DND-41 (cell line): ENCODE measurements around the gene TYRP1.
A peak's percentile ranks its signal among the peaks of the same experiment; 100 is the strongest.

ENCODE experiments used
- ATAC-seq: fragments of 200-7000 bp; cut with Tn5 transposase; 3 replicates; pipeline ENCODE4 v1.9.1; 2021; ENCODE audit warnings: low read depth; ENCODE audit not compliant: insufficient read depth
- DNase-seq: peaks from one replicate; pipeline ENCODE4 v3.0.0-alpha.2; 2020
- H2AFZ ChIP-seq: 2 replicates; pipeline ENCODE4 v1.6.0; 2012; ENCODE audit warnings: low read depth, low read length
- H3K27ac ChIP-seq: 2 replicates; pipeline ENCODE4 v1.5.1; 2012; ENCODE audit warnings: low read length, inconsistent platforms
- H3K27me3 ChIP-seq: fragments of 200-600 bp; sonication (generic); 2 replicates; pipeline ENCODE4 v1.6.0; 2012; ENCODE audit warnings: low read length, mild to moderate bottlenecking, inconsistent platforms; ENCODE audit not compliant: insufficient read depth, poor library complexity
- H3K36me3 ChIP-seq: 2 replicates; pipeline ENCODE4 v1.5.1; 2012; ENCODE audit warnings: low read length, inconsistent platforms; ENCODE audit not compliant: insufficient read depth
- H3K4me1 ChIP-seq: 2 replicates; pipeline ENCODE4 v1.5.1; 2012; ENCODE audit warnings: mild to moderate bottlenecking, low read length; ENCODE audit not compliant: insufficient read depth
- H3K4me2 ChIP-seq: 2 replicates; pipeline ENCODE4 v1.6.0; 2012; ENCODE audit warnings: mild to moderate bottlenecking, moderate library complexity, low read length, inconsistent platforms; ENCODE audit not compliant: insufficient read depth
- H3K4me3 ChIP-seq, 2 experiments: fragments of 200-600 bp in 1 of 2; shearing (Covaris generic) in 1 of 2; 2 replicates each; pipeline ENCODE4 v1.5.1; 2012 to 2016; ENCODE audit warnings: inconsistent platforms in 2 of 2, low read length in 2 of 2, mild to moderate bottlenecking in 2 of 2, low read depth in 1 of 2, moderate library complexity in 1 of 2
- H3K79me2 ChIP-seq: 2 replicates; pipeline ENCODE4 v1.6.0; 2012; ENCODE audit warnings: low read length, inconsistent platforms; ENCODE audit not compliant: insufficient read depth
- H3K9ac ChIP-seq: 2 replicates; pipeline ENCODE4 v1.6.0; 2012; ENCODE audit warnings: low read depth, mild to moderate bottlenecking, inconsistent platforms, low read length, moderate library complexity
- H3K9me3 ChIP-seq: 2 replicates; pipeline ENCODE4 v1.5.1; 2012; ENCODE audit warnings: low read length, moderate library complexity, mild to moderate bottlenecking, inconsistent platforms; ENCODE audit not compliant: insufficient read depth, severe bottlenecking
- H4K20me1 ChIP-seq: 2 replicates; pipeline ENCODE4 v1.6.0; 2012; ENCODE audit warnings: low read length; ENCODE audit not compliant: insufficient read depth
- EZH2 ChIP-seq: IDR thresholded peaks from 3 replicates; pipeline ENCODE4 v1.6.1; 2012; ENCODE audit warnings: borderline replicate concordance, low read depth, mild to moderate bottlenecking, moderate library complexity, low read length, inconsistent platforms; ENCODE audit not compliant: severe bottlenecking
- TF ChIP-seq, protein P1 (sequence below): IDR thresholded peaks from 2 replicates; pipeline ENCODE4 v1.5.1; 2012; ENCODE audit warnings: borderline replicate concordance, low read length, moderate library complexity, mild to moderate bottlenecking; ENCODE audit not compliant: poor library complexity, severe bottlenecking; ENCODE audit errors: extremely low read depth

Gene TYRP1

DNA sequence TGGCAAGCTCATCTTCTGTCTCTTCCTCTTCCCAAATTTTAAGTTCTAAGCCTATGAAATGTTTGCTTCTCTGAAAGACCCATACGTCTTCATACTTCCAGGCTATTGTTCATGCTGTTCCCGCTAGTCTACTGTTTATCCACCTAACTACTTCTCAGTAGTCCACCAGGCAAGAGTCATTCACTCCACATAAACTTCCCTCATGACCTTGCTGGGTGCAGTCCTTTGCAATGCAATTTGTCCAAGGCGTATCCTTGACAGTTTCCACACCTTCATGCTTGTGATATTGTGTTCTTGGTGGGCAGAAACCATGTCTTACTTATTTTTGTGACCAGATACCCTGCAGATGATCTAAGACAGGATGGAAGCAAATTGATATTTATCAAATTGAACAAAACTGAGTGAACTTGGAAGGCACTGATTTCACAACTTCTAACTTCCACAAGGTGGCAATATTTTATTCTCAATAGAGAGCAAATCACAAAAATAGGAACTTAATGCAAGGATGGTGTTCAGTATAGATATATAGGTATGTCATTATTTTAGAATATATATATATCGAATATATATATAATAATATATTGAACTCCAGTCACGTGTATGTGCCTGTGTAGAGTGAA is 30.3 kb downstream of the TYRP1 start:
- Histone ChIP-seq H3K36me3 (no peaks in the 10 kb centered on the region), H3K4me2 (no peak overlapping the region), H3K79me2 (no peaks in the 10 kb centered on the region), H3K27me3 (no peaks in the 10 kb centered on the region), H3K4me1 (no peaks in the 10 kb centered on the region), H3K9me3 (no peaks in the 10 kb centered on the region), H2AFZ (no peak overlapping the region), H3K4me3 (no peak overlapping the region), H3K9ac (no peak overlapping the region), H3K27ac (no peak overlapping the region), H4K20me1 (no peaks in the 10 kb centered on the region)
- DNase-seq (no peak), ATAC-seq (no peak)
- TF ChIP-seq EZH2: no peak
- TF ChIP-seq, protein P1, sequence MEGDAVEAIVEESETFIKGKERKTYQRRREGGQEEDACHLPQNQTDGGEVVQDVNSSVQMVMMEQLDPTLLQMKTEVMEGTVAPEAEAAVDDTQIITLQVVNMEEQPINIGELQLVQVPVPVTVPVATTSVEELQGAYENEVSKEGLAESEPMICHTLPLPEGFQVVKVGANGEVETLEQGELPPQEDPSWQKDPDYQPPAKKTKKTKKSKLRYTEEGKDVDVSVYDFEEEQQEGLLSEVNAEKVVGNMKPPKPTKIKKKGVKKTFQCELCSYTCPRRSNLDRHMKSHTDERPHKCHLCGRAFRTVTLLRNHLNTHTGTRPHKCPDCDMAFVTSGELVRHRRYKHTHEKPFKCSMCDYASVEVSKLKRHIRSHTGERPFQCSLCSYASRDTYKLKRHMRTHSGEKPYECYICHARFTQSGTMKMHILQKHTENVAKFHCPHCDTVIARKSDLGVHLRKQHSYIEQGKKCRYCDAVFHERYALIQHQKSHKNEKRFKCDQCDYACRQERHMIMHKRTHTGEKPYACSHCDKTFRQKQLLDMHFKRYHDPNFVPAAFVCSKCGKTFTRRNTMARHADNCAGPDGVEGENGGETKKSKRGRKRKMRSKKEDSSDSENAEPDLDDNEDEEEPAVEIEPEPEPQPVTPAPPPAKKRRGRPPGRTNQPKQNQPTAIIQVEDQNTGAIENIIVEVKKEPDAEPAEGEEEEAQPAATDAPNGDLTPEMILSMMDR: peak; percentile 43

DNA sequence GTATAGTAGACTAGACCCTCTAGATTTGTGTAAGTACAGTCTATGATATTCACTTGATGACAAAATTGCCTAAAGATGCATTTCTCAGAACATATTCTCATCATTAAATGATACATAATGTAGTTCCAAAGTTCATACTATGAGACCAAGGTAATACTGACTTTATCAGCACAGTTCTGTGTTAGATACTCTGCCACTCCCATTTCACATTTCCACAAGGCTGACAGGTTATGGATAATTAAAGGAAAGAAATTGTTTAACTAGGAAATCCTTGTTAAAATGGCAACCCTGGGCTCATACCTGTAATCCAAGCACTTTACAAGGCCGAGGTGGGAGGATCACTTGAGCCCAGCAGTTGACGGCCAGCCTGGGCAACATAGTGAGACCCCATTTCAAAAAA is 33.6 kb downstream of the TYRP1 start:
- no peak overlapping the region for H3K4me2 ChIP-seq
- H3K36me3 ChIP-seq: no peaks in the 10 kb centered on the region
- no peak overlapping the region for H3K27ac ChIP-seq
- TF ChIP-seq EZH2: no peak
- H4K20me1 ChIP-seq: no peaks in the 10 kb centered on the region
- no peak for DNase-seq
- H3K9ac ChIP-seq: no peak overlapping the region
- no peaks in the 10 kb centered on the region for H3K79me2 ChIP-seq
- no peak overlapping the region for H3K4me3 ChIP-seq
- no peaks in the 10 kb centered on the region for H3K4me1 ChIP-seq
- H3K9me3 ChIP-seq: no peaks in the 10 kb centered on the region
- no peak overlapping the region for H2AFZ ChIP-seq
- no peak for ATAC-seq
- H3K27me3 ChIP-seq: no peaks in the 10 kb centered on the region

DNA sequence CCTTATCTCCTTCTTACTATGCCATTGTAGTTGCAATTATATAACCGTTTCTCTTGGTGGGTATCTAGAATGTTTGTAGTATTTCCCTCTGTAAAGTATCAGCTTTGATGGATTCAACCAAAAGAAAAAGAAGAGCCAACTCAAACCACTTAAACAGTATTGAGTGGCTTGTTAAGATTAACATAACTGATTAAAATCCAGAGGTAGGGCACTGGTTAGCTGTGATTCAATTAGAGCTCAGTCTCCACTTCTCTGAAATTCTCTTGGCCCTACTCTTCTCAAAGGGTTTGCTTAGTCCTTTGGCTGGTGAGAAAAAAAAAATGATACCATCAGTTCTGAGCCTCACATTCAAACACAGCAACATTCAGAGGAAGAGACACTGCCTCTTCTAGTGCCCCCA is 37.0 kb downstream of the TYRP1 start:
- H2AFZ ChIP-seq: no peak overlapping the region
- no peaks in the 10 kb centered on the region for H3K36me3 ChIP-seq
- ATAC-seq (no peak), DNase-seq (no peak)
- H3K4me2 ChIP-seq: no peak overlapping the region
- no peak overlapping the region for H3K9ac ChIP-seq
- no peak overlapping the region for H3K4me3 ChIP-seq
- no peaks in the 10 kb centered on the region for H3K9me3 ChIP-seq
- H3K79me2 ChIP-seq: no peaks in the 10 kb centered on the region
- TF ChIP-seq, protein P1: no peak
- no peak for TF ChIP-seq EZH2
- H4K20me1 ChIP-seq: no peaks in the 10 kb centered on the region
- no peaks in the 10 kb centered on the region for H3K27me3 ChIP-seq
- no peaks in the 10 kb centered on the region for H3K4me1 ChIP-seq
- H3K27ac ChIP-seq: no peak overlapping the region

DNA sequence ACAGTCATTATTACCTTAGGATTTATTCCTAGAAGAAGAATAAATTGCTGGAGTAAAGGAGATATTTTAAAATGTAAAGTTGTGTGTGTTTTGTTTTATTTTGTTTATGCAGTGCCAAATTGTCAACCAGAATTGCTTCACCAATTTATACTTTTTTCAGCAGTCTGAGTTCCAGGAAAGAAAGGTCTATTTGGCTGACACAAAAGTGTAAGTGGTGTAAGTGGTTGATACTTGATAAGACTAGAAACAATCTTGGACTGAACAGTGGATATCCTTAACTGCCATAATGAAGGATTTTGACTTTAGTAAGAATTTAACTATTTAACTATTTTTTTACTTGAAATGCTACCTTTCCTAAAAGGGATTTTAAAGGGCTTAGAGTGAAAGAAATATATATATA is 37.7 kb downstream of the TYRP1 start:
- H3K27ac ChIP-seq: no peak overlapping the region
- no peak overlapping the region for H3K4me2 ChIP-seq
- no peak for DNase-seq
- no peak for ATAC-seq
- no peaks in the 10 kb centered on the region for H3K9me3 ChIP-seq
- no peaks in the 10 kb centered on the region for H4K20me1 ChIP-seq
- H3K79me2 ChIP-seq: no peaks in the 10 kb centered on the region
- no peaks in the 10 kb centered on the region for H3K4me1 ChIP-seq
- no peak overlapping the region for H3K4me3 ChIP-seq
- TF ChIP-seq, protein P1: no peak
- no peak for TF ChIP-seq EZH2
- no peaks in the 10 kb centered on the region for H3K36me3 ChIP-seq
- no peak overlapping the region for H3K9ac ChIP-seq
- no peaks in the 10 kb centered on the region for H3K27me3 ChIP-seq
- no peak overlapping the region for H2AFZ ChIP-seq
